ENCODE measurements around the gene SERPINB12. TPM values are rescaled to one million over a fixed set of nuclear protein-coding genes. Genes with fewer than 3 reads are reported as not detected.

SERPINB12 gene
- total and polyA plus RNA-seq, 2 donors (not counting 3 experiments of a cell fraction or from before 2014, with no cell fraction given), result not detected

DNA sequence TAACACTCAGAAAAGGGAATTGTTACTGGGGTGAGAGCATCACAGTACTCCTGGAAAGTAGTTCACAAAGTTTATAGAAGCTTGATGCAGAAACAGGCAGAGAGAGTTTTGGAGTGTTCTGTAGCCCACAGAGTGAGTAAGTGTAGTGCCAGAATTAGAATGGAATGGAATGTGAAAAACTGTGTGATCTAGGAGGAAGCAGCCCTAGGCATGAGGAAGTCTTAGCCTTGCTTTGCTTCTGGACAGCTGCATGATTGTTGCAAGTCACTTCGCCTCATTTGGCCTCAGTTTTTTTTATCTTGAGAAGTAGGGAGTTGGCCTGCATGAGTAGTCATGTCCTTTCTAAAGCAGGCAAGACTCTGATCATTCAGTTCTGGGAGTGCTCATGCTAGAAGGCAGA lies 10.9 kb downstream of the SERPINB12 start:
- Histone ChIP-seq H2AFZ (ENCODE audit: low read depth, low read length) (no peak overlapping the region), H3K4me2 (ENCODE audit: insufficient read depth, low read length) (no peak overlapping the region), H3K4me1 (ENCODE audit: control insufficient read depth, extremely low read depth, insufficient read depth, low read length) (no peaks in the 10 kb centered on the region), H3K9me1 (replicated peaks; ENCODE audit: control insufficient read depth, extremely low read depth, insufficient read depth, low read length) (no peaks in the 10 kb centered on the region), H3K9ac (replicated peaks; ENCODE audit: extremely low read depth, insufficient read depth, low read length) (no peak overlapping the region), H3K27me3 (ENCODE audit: control insufficient read depth in 2 of 2, insufficient read depth in 2 of 2, low read length in 2 of 2) (no peaks in the 10 kb centered on the region), H3K79me2 (ENCODE audit: control insufficient read depth, insufficient read depth, low read length) (no peaks in the 10 kb centered on the region), H3K9me3 (replicated peaks; ENCODE audit: control insufficient read depth, insufficient read depth, low read length) (no peaks in the 10 kb centered on the region), H3K27ac (ENCODE audit: insufficient read depth, low read depth, low read length) (no peak overlapping the region), H3K36me3 (ENCODE audit: control insufficient read depth in 2 of 2, extremely low read depth in 1 of 2, insufficient read depth in 2 of 2, low read length in 2 of 2) (no peaks in the 10 kb centered on the region), H4K20me1 (replicated peaks; ENCODE audit: control insufficient read depth, extremely low read depth, insufficient read depth, low read length) (no peaks in the 10 kb centered on the region), H3K4me3 (replicated peaks in 1 of 3; ENCODE audit: insufficient read depth in 1 of 3, low read depth in 1 of 3, low read length in 3 of 3) (no peak overlapping the region)
- DNase-seq (ENCODE audit: low read depth, low spot score) (no peak), FAIRE-seq (no peak)
- CTCF ChIA-PET, result interaction anchor here (1.1 to 2.0 kb wide), 2 partner anchors 12 to 25 kb away, joined by 3 to 4 read pairs; no protein-coding TSS in a partner anchor
- no TSS peak for BruUV-seq (replicated peaks)
- TF ChIP-seq GATA2 (IDR thresholded peaks at IDR 0.05; ENCODE audit: insufficient read depth, insufficient read length, low read depth, low read length), result no peak
- TF ChIP-seq JUN (IDR thresholded peaks at IDR 0.05; ENCODE audit: borderline replicate concordance, insufficient read depth, insufficient read length, low read depth), result no peak
- TF ChIP-seq FOS (IDR thresholded peaks at IDR 0.05; ENCODE audit: borderline replicate concordance, insufficient read depth, low read length), result no peak
- TF ChIP-seq, protein P1, sequence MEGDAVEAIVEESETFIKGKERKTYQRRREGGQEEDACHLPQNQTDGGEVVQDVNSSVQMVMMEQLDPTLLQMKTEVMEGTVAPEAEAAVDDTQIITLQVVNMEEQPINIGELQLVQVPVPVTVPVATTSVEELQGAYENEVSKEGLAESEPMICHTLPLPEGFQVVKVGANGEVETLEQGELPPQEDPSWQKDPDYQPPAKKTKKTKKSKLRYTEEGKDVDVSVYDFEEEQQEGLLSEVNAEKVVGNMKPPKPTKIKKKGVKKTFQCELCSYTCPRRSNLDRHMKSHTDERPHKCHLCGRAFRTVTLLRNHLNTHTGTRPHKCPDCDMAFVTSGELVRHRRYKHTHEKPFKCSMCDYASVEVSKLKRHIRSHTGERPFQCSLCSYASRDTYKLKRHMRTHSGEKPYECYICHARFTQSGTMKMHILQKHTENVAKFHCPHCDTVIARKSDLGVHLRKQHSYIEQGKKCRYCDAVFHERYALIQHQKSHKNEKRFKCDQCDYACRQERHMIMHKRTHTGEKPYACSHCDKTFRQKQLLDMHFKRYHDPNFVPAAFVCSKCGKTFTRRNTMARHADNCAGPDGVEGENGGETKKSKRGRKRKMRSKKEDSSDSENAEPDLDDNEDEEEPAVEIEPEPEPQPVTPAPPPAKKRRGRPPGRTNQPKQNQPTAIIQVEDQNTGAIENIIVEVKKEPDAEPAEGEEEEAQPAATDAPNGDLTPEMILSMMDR (IDR thresholded peaks at IDR 0.05; ENCODE audit: extremely low read depth in 1 of 2, insufficient read depth in 1 of 2, low read depth in 1 of 2, low read length in 2 of 2), result no peak
- no peak for TF ChIP-seq POLR2AphosphoS5 (IDR thresholded peaks at IDR 0.05; ENCODE audit: insufficient read depth, low read depth, low read length)
- no peak for TF ChIP-seq EZH2 (IDR thresholded peaks at IDR 0.05; ENCODE audit: borderline replicate concordance, low read depth, low read length, severe bottlenecking)
- TF ChIP-seq, protein P2, sequence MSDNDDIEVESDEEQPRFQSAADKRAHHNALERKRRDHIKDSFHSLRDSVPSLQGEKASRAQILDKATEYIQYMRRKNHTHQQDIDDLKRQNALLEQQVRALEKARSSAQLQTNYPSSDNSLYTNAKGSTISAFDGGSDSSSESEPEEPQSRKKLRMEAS (IDR thresholded peaks at IDR 0.05; ENCODE audit: insufficient read depth, insufficient read length), result no peak
- TF ChIP-seq MYC (IDR thresholded peaks at IDR 0.05; ENCODE audit: low read depth, low read length), result no peak
- dilution Hi-C loops (cut with MboI; ENCODE audit: extremely low pct_ligation_motif_present, low sequenced_read_pairs), result no loop called here
- POLR2A ChIA-PET, result no interaction called here
- intact Hi-C loops (cut with micrococcal nuclease), result no loop called here

Data from endothelial cell of umbilical vein (primary cell).